GM23248 (cell line): ENCODE data around the gene ZNF563.

ENCODE experiments used
- EZH2 ChIP-seq: fragments of 200-600 bp; sonication (generic); IDR thresholded peaks from 2 replicates; pipeline ENCODE4 v1.6.1; 2018; ENCODE audit warnings: antibody characterized with exemption, mild to moderate bottlenecking; ENCODE audit not compliant: insufficient read depth, poor library complexity, severe bottlenecking
- EZH2phosphoT487 ChIP-seq: fragments of 200-600 bp; sonication (generic); IDR thresholded peaks from 2 replicates; pipeline ENCODE4 v1.6.1; 2018; ENCODE audit warnings: antibody characterized with exemption, moderate library complexity, mild to moderate bottlenecking, low read depth; ENCODE audit not compliant: insufficient read depth

- TF ChIP-seq EZH2 (no peak), EZH2phosphoT487 (no peak)
These were observed 14.5 kb downstream of the ZNF563 start for GRCh38 chr19:12318782-12319413.
